Renal pelvis (tissue), 12 donors: ENCODE data around the gene PROB1. TPM values are rescaled to one million over a fixed set of nuclear protein-coding genes. Genes with fewer than 3 reads are reported as not detected.
A peak's percentile ranks its signal among the peaks of the same experiment; 100 is the strongest.
"Not testable (repeated sequence)": the region's sequence is repeated elsewhere in the genome, so short reads cannot be mapped to it uniquely, and the experiment has no call there.

Source experiments
- DNase-seq: peaks from one replicate; pipeline ENCODE4 v3.0.0-alpha.2; 2013
- long read RNA-seq, 16 experiments: transcript quantifications; one replicate each; lab custom pipeline, GENCODE V29; 2026
- polyA plus RNA-seq, 3 donors: library from polyadenylated mRNA; unstranded; fragments of 120-200 nt; gene quantifications; one replicate each; pipeline ENCODE4 v1.2.1, GENCODE V29; 2013; ENCODE audit not compliant: insufficient read length in 3 of 3

The PROB1 gene, protein sequence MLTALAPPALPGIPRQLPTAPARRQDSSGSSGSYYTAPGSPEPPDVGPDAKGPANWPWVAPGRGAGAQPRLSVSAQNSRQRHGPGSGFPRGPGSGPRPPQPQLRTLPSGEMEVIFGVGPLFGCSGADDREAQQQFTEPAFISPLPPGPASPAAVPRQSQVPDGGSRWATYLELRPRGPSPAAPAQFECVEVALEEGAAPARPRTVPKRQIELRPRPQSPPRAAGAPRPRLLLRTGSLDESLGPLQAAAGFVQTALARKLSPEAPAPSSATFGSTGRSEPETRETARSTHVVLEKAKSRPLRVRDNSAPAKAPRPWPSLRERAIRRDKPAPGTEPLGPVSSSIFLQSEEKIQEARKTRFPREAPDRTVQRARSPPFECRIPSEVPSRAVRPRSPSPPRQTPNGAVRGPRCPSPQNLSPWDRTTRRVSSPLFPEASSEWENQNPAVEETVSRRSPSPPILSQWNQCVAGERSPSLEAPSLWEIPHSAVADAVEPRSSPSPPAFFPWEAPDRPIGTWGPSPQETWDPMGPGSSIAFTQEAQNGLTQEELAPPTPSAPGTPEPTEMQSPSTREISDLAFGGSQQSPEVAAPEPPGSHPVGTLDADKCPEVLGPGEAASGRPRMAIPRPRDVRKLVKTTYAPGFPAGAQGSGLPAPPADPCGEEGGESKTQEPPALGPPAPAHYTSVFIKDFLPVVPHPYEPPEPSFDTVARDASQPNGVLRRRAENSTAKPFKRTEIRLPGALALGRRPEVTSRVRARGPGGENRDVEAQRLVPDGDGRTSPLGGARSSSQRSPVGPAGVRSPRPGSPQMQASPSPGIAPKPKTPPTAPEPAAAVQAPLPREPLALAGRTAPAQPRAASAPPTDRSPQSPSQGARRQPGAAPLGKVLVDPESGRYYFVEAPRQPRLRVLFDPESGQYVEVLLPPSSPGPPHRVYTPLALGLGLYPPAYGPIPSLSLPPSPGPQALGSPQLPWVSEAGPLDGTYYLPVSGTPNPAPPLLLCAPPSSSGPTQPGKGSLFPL
- polyA plus RNA-seq = 1 to 10 TPM; 2.8 to 4.2 (median 3.5) TPM
- long read RNA-seq, donor 1, full-length matches to known transcripts = 4 of 4 reads
- long read RNA-seq, donor 1, partial matches to known transcripts = 0 of 4 reads
- long read RNA-seq, donor 1, other reads (novel, unspliced or antisense) = 0 of 4 reads
- long read RNA-seq, donor 2, full-length matches to known transcripts = 6 of 6 reads
- long read RNA-seq, donor 2, partial matches to known transcripts = 0 of 6 reads
- long read RNA-seq, donor 2, other reads (novel, unspliced or antisense) = 0 of 6 reads
- long read RNA-seq, donor 3, full-length matches to known transcripts = 8 of 8 reads
- long read RNA-seq, donor 3, partial matches to known transcripts = 0 of 8 reads
- long read RNA-seq, donor 3, other reads (novel, unspliced or antisense) = 0 of 8 reads
- long read RNA-seq, donor 4, full-length matches to known transcripts = 5 of 5 reads
- long read RNA-seq, donor 4, partial matches to known transcripts = 0 of 5 reads
- long read RNA-seq, donor 4, other reads (novel, unspliced or antisense) = 0 of 5 reads
- long read RNA-seq, donor 5, full-length matches to known transcripts = 7 of 7 reads
- long read RNA-seq, donor 5, partial matches to known transcripts = 0 of 7 reads
- long read RNA-seq, donor 5, other reads (novel, unspliced or antisense) = 0 of 7 reads
- long read RNA-seq, donor 6, full-length matches to known transcripts = 4 of 4 reads
- long read RNA-seq, donor 6, partial matches to known transcripts = 0 of 4 reads
- long read RNA-seq, donor 6, other reads (novel, unspliced or antisense) = 0 of 4 reads
- long read RNA-seq, donor 7, full-length matches to known transcripts = 16 of 16 reads
- long read RNA-seq, donor 7, partial matches to known transcripts = 0 of 16 reads
- long read RNA-seq, donor 7, other reads (novel, unspliced or antisense) = 0 of 16 reads
- long read RNA-seq, donor 8 = 0 reads
- long read RNA-seq, donor 9, full-length matches to known transcripts = 3 of 3 reads
- long read RNA-seq, donor 9, partial matches to known transcripts = 0 of 3 reads
- long read RNA-seq, donor 9, other reads (novel, unspliced or antisense) = 0 of 3 reads
- long read RNA-seq, donor 10, full-length matches to known transcripts = 16 of 16 reads
- long read RNA-seq, donor 10, partial matches to known transcripts = 0 of 16 reads
- long read RNA-seq, donor 10, other reads (novel, unspliced or antisense) = 0 of 16 reads
- long read RNA-seq, donor 11, full-length matches to known transcripts = 10 of 10 reads
- long read RNA-seq, donor 11, partial matches to known transcripts = 0 of 10 reads
- long read RNA-seq, donor 11, other reads (novel, unspliced or antisense) = 0 of 10 reads
- long read RNA-seq, donor 12, full-length matches to known transcripts = 7 of 7 reads
- long read RNA-seq, donor 12, partial matches to known transcripts = 0 of 7 reads
- long read RNA-seq, donor 12, other reads (novel, unspliced or antisense) = 0 of 7 reads
- long read RNA-seq, donor 13, full-length matches to known transcripts = 5 of 5 reads
- long read RNA-seq, donor 13, partial matches to known transcripts = 0 of 5 reads
- long read RNA-seq, donor 13, other reads (novel, unspliced or antisense) = 0 of 5 reads
- long read RNA-seq, donor 14, full-length matches to known transcripts = 15 of 15 reads
- long read RNA-seq, donor 14, partial matches to known transcripts = 0 of 15 reads
- long read RNA-seq, donor 14, other reads (novel, unspliced or antisense) = 0 of 15 reads
- long read RNA-seq, donor 15, full-length matches to known transcripts = 9 of 9 reads
- long read RNA-seq, donor 15, partial matches to known transcripts = 0 of 9 reads
- long read RNA-seq, donor 15, other reads (novel, unspliced or antisense) = 0 of 9 reads
- long read RNA-seq, donor 16, full-length matches to known transcripts = 7 of 7 reads
- long read RNA-seq, donor 16, partial matches to known transcripts = 0 of 7 reads
- long read RNA-seq, donor 16, other reads (novel, unspliced or antisense) = 0 of 7 reads

DNA sequence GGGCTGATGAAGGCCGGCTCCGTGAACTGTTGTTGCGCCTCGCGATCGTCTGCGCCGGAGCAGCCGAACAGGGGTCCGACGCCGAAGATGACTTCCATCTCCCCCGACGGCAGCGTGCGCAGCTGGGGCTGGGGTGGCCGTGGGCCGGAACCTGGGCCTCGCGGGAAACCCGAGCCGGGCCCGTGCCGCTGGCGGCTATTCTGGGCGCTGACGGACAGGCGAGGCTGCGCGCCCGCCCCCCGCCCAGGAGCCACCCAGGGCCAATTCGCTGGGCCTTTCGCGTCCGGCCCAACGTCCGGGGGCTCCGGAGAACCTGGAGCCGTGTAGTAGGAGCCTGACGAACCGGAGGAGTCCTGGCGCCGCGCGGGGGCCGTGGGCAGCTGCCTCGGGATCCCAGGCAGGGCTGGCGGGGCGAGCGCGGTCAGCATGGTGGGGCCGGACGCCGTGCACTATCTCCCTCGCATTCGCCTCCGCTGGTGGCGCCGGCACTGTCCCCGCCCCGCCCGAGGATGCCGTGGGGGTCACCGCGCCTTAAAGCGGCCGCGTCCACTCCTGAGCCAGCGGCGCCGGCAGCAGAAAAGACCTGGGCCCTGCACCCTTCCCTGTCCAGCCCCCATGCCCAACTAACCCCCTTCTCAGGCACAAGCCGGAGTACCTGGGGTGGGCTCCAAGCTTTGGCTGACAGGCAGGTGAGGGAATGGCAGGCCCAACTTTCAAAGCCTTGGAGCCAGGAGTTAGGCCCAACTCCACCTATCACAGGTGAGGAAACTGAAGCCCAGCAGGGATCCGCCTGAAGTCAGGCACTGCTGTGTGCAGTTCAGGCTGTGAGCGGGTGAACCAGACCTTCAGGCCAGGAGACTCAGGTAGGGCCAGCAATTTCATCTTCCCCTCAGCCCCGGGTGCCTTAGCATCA lies at the start of gene PROB1:
Gene PROB1, minus strand, starts transcription at position 451 of the 913 bp plus-strand sequence. Its CDS starts 23 bp downstream, at position 428.
- DNase-seq = no peak

DNA sequence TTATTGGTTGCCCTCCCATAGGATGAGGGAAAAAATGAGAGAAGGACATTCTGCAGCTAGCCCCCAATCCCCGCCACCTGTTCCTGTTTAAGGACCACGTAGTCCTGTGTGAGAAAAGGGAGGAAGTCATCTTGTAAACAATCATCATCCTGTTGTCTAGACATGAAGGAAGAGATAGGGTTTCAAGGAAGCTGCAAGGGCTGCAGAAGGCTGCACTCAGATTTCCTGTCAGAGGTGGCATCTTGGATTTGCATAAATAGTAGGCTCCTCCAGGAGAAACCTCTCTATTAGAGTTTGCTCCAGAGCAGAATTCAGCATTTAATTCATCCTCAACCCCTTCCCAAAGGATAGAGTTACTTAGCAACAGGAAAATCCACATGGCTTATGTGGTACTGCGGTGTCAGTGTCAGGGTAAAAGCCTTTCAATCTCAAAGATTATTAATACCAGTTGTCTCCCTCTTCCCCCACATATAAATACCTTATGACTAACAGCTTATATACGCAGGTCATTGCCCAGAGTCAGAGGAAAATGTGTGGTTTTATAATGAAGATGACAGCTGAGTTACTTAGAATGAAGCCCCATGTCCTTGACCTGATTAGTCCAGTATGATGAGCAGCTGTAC lies 49.0 kb upstream of the PROB1 start:
- no peak for DNase-seq

DNA sequence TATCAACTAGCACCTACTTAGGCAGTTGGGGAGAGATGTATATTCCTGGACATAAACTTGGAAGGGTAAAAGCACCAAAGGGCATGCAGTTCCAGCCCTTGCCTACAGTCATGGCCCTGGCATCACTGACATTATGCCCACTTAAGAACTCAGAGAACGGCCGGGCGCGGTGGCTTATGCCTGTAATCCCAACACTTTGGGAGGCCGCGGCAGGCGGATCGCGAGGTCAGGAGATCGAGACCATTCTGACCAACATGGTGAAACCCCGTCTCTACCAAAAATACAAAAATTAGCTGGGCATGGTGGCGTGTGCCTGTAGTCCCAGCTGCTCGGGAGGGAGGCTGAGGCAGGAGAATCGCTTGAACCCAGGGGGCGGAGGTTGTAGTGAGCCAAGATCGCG lies 45.5 kb upstream of the PROB1 start:
- DNase-seq = not testable (repeated sequence)

DNA sequence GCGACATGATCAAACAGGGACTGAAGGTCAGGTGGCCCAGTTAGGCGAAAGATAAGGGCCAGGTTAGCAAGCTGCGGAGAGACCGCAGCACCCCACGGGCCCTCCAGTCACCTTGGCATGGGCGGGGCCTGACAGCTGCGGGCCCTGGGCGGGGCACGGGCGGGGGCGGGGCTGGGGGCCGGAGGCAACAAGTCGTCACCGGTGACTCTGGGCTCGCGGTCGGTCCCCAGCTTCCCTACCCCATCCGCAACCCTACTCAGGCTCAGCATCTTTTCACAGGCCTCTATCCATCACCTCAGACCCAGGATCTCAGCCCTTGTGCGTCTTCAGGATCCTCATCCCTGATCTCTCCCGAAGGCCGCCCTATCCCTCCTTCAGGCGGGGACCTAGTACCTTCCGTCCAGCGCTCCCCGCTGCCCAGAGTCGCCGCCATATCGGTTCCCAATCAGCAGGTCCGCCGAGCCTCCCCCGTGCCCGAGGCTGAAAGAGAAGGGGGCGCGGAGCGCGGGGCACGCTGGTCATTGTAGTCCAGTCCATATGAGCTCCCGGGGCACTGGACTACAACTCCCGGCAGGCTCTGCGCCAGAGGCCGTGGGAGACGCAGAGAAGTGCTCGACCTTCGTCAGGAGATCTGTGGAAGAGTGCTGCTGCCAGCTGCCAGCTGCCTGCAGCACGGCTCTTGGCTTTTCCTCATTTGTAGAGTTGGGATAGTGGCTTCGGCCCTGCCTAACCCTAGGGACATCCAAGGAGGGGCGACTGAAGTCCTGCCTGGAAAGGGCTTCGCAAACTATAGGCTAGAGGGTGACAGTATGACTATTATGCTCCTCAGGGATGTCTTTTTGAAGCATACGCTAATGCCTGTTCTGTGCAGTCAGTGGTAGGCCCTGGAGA lies 44.4 kb upstream of the PROB1 start, which contains the start of gene DNAJC18:
Gene DNAJC18, minus strand, starts transcription at position 513 of the 891 bp plus-strand sequence. Its CDS starts 80 bp downstream, at position 433.
- DNase-seq = peak; percentile 92

DNA sequence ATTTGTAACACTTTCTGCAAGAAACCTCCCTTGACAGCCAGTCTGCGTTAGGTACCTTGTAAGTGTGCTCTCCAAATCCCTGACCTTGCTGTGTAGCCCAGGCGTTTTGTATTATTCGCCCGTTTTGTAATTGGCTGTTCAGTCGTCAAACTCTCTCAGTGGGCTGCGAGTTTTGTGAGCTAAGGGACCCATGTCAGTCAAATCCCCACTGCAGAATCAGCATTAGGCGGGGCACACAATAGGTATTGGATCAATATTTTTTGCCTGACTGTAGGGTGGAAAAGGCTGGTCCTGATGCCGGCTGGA lies 43.8 kb upstream of the PROB1 start:
- no peak for DNase-seq

DNA sequence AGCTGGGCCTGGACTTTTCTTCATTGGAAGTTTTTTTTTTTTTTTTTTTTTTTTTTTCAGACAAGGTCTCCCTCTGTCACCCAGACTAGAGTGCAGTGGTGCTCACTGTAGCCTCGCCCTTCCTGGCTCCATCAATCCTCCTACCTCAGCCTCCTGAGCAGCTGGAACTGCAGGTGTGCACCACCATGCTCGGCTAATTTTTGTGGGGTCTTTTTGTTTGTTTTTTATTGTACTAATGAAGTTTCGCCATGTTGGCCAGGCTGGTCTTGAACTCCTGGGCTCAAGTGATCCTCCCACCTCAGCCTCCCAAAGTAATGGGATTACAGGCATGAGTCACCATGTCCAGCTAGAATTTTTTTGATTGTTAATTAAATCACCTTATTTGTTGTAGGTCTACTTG lies 40.8 kb upstream of the PROB1 start:
- DNase-seq = no peak

DNA sequence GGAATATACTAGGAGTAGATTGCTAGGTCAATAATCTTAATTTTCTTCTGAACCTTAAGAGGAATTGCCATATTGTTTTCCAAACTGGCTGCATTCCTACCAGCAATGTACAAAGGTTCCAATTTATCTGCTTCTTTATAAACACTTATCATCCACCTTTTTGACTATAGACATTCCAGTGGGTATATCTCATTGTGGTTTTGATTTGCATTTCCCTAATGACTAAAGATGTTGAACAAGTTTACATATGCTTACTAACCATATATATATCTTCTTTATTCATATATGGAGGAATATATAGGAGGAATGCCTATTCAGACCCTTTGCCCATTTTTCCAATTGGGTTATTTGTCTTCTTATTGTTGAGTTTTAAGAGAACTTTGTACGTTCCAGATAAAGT lies 36.8 kb upstream of the PROB1 start:
- DNase-seq = no peak

DNA sequence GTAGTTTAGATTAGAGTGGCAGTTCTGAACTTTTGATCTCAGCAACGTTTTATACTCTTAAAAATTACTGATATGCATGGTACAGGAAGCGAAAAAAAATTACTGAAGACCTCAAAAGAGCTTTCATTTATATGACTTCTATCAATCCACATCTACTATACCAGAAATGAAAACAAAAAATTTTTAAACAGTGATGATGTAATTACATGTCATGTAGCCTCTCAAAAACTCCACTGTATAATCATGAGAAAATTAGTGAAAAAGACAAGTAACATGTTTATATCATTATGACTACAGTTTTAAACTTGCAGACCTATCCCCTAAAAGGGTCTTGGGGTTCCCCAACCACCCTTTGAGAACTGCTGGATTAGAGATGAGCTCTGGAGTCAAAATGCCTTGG lies 35.1 kb upstream of the PROB1 start:
- DNase-seq = no peak

DNA sequence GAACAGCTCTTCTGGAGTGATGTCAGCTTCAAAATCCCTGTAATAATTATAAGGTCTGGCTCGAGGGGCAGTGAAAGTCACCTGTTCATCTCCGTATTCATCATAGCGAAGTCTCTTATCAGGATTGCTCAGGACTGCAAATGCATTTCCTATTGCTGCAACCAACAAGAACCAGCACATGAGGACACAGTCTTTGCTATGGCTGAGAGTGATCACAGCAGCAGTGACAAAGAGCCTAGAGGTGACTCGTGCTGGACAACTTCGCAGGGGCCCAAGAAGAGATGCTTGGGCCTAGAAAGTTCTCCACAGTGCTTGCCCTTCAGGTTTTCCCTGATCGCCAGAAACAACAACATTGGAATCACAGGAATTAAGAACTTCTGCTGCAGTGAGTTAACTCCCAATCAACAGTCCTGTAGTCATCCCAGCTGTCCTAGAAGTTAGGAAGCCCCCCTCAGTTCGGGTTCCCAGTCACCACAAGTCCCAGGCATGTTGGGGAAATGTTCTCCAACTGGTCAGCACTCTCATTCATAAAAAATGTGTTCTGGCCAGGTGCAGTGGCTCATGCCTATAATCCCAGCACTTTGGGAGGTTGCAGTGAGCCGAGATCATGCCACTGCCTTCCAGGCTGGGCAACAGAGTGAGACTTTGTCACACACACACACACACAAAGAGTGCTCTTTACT lies 31.4 kb upstream of the PROB1 start:
- no peak for DNase-seq

DNA sequence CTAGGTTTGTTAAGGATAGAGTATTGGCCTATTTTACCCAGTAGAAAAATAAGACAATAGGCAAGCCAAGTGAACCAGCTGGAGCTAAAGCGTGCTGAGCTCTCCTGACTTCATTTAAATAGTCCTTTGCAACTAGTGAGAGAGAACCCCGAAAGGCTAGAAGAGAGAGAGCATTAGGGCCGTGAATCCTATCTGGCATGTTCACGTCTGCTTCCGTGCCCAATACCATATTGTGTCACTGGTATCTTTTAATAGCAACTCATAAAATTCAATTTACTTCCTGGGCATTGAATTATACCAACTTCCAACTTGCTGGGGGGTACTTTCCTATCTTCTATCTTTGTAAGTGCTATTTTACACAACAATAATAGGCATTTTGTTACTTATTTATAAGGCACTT lies 30.6 kb upstream of the PROB1 start:
- DNase-seq = no peak

DNA sequence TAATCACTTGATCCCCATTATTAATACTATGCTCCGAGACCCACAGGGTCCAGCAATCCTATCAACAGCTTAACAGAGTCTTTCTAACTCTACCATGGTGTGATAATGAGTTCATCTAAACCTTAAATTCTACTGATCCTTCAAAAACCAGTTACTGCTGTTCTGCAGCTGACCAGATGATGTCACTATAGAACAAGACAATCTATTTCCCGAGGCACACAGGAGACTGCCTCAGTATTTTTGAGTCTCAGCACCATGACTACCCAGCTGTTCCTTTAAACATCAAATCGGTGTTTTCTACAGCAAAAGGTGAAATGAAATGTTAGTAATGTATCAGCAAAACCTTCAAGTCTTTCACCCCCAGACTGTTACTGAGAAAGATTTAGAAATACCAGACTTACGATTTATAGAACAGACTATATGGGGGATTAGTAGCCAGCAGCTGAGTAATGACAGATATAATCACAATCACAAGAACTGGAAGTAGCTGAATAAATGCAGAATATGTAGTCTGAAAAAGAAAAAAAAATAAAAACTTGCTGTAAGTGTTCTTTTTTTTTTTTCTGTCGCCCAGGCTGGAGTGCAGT lies 27.5 kb upstream of the PROB1 start:
- peak; percentile 69 for DNase-seq

DNA sequence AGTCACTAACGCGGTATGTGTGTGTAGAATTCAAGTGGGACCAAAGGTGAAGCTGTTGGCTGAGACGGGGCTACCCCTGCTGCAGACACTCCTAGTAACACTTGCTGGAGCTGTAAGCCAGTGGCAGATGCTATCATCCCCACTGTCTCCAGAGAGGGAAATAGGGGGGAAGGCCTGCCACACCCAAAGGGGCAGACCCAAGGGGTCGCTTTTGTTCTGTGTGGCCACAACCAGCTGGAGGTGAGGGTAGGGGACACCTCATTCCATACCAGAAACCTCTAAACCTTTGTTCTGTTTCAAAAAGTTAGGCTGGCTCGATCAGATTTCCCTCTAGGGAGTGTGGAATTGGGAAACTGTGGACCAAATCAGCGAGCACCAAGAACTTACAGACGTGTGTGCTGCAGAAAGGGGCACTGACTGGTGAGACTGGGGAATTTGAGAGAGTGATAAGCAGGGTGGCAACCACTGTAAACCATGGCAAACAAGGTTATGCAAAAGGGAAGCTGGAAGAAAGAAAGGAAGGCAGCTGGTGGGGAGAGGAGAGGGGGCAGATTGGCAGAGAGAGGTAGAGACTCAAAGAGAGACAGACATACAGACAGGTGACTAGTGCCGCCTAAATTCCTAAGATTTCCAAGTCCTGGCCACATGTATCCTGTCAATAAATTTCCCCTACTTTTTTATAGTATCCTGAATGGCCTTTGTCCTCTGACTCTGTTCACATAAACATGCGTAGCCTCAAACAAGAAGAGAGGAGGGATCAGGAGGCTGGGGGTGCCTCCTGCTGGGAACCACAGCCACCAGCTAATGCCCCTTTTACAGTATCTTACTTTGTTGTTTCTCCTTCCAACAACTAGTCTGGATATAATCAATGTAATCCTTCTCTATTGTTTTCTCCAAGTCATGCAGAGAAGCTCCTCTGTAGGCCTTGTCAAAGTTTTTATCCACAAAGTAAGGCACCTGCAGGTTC lies 24.6 kb upstream of the PROB1 start:
- DNase-seq = no peak

DNA sequence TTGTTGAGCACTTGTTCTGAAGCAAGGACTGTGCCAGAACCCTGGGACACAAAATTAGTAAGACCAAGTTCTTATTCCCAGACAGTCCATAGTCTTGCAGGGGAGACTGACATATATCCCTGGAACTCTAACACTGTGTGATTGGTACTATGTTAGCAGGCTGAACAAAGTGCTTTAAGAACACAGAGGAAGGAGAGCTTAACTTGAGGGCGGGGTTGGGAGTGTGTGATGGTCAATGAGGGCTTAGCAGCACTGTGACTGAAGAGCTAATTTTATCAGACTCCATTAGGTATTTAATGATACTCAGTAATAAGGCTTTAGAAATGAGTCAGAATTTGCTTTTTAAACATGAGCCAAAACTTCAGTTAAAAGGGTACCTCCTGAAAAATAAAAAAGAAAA lies 23.9 kb upstream of the PROB1 start:
- DNase-seq = no peak
